GM21737 (cell line): Measurements from ENCODE around the gene SLC10A7.

Source experiments
- ATAC-seq: cut with Tn5 transposase; IDR thresholded peaks from one replicate; pipeline ENCODE4 v1.9.1; 2021; ENCODE audit warnings: mild to moderate bottlenecking, moderate library complexity; ENCODE audit not compliant: unreplicated experiment

Gene SLC10A7, protein sequence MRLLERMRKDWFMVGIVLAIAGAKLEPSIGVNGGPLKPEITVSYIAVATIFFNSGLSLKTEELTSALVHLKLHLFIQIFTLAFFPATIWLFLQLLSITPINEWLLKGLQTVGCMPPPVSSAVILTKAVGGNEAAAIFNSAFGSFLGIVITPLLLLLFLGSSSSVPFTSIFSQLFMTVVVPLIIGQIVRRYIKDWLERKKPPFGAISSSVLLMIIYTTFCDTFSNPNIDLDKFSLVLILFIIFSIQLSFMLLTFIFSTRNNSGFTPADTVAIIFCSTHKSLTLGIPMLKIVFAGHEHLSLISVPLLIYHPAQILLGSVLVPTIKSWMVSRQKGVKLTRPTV

DNA sequence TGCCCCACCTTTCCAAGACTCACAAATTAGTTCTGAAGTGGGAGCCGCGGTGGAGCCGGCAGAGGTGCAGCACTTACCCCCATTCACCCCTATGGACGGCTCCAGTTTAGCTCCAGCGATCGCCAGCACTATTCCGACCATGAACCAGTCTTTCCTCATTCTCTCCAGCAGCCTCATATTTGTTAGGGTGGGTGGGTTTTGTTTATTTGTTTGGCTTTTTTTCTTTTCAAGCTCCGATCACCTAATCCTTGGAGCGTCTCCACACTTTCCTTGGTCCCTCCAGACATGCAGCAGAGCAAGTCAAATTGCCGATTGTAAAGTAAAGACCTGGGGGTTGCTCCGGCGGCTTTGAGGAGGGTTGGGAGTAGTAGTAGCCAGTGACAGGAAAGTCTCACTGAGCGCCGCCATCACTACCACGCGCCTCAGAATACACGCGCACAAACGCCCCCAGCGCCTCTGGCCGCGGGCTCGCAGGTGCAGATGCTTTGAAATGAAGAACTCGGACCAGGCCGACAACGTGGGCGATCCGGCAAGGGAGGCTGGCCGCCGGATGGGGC is at the start of gene SLC10A7:
Gene SLC10A7, minus strand, starts transcription at position 400 of the 557 bp plus-strand sequence. Its CDS starts 223 bp downstream, at position 177.
- ATAC-seq = peak; percentile 79

DNA sequence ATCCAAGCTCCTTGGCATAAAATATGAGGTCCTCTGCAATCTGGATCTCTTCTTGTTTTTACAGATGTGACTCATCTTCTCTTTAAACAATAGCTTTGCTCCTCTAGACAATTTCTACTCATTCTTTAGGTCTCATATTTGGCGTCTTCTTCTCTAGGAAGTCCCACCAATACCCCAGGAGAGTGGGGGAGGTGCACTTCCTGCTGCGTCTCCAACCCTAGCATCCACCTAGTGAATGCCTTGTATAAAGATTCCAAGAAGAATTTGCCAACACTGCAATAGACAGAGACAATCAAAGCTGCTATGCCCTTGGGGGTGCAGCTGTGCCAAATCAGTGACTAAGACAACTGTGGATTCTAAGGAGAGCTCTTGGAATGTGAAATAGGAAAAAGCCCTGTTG is 45.7 kb upstream of the SLC10A7 start:
- ATAC-seq = no peak

DNA sequence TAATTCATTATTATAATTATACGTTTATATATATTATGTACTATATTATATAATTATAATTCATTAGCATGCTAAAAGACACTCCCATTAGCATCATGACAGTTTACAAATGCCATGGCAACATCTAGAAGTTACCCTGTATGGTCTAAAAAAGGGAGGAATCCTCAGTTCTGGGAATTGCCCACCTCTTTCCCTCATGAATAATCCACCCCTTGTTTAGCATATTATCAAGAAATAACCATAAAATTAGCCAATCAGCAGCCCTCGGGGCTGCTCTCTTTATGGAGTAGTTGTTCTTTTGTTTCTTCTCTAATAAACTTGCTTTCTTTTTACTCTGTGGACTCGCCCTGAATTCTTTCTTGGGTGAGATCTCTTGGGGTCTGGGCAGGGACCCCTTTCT is 42.8 kb upstream of the SLC10A7 start:
- no peak for ATAC-seq

DNA sequence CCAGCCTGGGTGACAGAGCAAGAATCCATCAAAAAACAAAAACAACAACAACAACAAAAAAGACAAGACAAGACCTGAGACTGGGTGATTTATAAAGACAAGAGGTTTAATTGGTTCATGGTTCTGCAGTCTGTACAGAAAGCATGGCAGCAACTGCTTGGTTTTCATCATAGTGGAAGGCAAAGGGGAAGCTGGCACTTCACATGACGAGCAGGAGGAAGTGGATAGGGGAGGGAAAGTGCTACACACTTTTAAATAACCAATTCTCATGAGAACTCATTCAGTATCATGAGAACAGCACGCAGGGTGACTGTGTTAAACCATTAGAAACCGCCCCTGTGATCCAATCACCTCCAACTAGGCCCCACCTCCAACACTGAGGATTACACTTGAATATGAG is 28.4 kb upstream of the SLC10A7 start:
- no peak for ATAC-seq

DNA sequence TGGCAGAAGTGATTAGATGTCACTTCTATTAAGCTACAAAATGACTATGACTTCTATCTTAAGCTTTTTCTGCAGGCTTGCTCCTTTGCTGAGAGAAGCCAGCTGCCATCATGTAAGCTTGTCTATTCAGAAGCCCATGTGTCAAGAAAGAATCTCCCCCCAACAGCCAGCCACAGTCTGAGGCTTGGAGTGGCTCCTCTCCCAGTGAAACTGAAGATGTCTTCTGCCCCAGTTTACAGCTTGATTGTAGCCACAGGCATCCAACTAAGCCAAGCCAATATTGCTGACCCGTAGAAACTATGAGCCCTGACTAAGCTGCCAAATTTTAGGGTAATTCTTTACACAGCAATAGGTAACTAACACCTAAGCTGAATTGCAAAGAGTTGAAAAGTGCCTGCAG is 26.7 kb upstream of the SLC10A7 start:
- no peak for ATAC-seq

DNA sequence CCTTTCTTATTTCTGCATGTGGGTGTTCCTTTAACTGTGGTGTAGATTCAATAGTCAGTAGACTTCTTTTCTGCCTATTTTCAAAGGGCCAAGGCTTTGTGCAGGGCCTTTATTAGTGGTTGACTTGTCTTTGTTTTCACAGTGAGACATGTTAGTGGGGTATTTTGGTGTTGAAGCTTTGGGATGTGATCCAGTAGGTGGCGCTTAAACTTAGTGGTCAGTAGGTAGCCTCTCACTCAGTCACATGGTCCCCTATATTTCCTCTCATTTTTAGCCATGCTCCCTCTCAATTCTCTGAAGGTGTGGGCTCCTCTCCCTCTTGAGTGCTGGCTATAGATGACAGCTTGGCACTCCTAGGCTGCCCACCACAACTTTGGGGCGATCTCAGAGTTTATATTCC is 23.4 kb upstream of the SLC10A7 start:
- ATAC-seq = no peak

DNA sequence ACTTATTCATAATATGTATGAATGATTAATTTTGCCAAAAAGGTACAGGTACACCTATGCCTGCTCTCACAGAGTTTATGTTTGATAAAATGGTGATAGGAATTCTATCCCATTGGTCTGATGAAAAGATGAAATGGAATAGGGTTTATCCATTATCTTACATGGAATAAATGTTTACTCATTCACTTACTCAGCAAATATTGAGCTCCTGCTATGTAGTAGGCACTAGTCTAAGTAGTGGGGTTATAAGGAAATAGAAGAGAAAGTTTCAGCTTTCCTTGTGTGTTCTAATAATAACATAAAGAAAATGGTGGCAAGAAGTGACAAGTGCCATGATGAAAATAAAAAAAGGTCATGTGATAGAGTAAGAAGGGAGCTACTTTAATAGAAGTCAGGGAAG is 12.4 kb upstream of the SLC10A7 start:
- ATAC-seq = no peak

DNA sequence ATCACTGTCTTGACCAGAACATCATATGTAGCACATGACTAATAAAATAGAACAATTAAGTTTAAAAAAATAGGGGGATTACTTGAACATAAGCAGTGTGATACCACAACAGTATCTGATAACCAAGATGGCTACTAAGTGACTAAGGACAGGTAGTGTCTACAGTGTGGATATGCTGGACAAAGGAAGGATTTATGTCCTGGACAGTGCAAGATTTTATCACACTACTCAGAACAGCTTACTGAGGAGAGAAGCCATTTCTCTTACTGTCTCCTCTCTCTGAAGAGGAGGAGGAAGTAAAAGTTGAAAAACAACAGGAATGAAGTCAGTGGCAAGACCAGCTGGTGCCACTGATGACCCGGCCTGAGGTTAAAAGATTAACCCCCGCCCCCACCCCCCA is 4.0 kb upstream of the SLC10A7 start:
- no peak for ATAC-seq

DNA sequence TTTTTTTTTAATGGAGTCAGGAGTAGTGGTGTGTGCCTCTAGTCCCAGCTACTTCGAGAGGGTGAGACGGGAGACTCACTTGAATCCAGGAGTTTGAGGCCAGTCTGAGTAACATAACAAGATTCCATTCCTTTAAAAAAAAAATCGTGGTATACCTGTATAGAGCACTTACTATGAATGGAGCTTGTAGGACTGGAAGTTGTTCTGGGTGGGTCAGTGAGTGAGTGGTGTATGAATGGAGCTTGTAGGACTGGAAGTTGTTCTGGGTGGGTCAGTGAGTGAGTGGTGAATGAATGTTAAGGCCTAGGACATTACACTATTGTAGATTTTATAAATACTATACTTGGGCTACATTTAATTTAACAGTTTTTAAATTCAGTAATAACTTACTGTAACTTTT is 2.9 kb upstream of the SLC10A7 start:
- no peak for ATAC-seq

DNA sequence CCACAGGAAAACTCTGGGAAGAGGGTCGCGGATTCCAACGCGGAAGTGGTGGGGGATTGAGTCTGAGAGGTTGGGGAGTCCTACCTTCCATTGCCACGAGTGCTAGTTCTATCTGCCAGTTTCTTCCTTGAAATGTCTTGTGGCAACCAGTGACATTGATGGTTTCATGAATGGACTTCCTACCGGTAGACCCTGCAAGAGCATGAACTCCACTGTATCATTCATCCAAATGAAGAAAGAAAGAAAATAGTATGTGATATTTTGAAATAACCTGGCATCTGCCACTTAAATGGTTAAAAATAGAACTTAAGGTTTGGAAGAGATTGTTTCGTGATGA is 1.1 kb upstream of the SLC10A7 start:
- ATAC-seq = peak; percentile 22

DNA sequence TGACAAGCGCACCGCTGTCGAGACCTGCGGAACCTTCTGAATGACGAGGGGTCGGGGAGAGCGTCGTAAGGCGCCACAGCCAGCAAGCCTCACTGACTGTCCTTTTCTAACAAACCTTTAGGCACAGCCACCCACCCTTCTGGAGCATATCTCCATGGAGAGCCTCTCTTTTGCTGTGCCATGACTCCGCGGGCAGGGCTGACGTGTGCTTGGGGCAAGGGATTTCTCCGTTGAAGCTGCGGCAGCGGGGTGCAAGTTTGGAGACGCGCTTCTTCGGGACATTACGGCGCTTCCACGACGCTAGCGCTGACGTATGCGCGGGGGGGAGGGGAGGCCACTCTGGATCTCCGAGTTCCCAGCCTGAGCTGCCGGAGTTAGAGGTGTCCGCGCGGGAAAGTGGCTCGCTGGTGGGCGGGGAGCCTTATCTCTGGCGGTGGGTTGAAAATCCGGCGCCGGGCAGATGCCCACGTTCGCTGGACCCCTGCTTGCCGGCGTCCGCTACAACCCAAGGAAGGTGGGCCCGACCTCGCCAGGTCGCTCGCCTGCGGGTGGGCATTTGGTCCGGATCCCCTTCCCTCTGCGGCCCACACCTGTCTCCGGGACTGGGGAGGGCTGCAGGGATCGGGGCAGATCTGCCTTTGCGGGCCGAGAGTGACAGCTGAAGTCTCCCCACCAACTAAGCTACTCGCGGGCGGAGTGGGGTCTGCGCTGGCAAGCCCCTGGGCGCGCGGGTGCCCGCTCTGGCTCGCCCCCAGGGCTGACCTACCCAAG is 543 bp upstream of the SLC10A7 start:
- ATAC-seq = peak; percentile 63

DNA sequence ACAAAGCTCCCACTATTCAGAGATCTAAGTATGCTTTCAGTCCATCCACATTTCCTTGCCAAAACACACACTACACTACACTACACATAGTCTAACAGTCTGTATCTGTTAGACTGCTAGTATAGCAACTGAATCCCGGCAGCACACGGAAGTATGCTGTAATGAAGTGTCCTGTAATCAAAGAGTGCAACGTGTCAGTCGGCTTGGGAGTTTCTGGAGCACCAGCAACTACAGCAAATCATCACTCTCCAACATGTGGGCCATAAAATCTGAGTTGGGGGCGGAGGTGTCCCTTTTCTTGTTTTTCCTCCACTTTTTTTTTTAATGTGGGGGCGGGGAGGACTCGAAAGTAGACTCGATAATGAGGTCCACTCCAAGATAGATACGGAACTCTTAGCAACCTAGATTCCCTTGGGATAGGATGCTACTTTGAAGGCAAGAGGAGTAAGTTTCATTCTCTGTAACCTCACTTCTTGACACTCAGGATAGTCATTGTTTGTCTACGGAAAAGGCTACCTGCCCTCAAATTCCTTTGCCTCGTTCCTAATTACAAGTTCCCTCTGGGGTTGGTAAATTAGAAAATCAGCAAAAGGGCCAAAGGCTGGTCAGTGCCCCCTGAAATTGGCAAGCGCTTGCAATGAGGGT is 722 bp downstream of the SLC10A7 start:
- peak; percentile 45 for ATAC-seq

DNA sequence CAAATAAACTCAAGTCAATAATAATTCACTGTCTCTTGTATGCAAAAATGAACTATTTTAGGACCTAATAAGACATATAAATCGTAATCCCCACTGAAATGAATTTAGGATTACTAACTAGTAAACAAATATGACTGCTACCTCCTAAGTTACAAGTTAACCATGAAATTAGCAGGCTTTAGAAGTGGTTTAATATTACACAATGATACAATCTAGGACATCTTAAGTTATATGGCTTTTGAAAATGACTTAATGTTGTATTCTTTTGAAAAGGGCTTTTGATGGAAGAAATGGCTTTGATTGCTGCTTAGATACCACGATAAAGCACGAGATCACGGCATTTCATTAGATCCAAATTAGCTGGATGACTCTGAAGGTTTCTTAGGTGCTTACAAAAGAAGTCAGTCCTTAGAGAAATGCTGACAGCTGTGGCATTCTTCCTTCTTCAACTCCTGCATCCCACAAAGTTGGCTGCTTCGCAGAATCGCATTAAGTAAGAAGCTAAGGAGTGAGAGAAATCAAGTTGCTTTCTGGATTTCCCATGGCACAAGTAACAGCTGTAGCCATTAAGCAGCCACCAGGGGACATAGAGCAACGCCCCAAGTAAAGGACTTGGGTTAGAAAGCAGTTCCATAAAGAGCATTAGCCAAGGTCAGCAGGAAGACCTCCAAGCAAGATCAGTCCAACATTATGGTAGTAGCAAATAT is 6.9 kb downstream of the SLC10A7 start:
- no peak for ATAC-seq

DNA sequence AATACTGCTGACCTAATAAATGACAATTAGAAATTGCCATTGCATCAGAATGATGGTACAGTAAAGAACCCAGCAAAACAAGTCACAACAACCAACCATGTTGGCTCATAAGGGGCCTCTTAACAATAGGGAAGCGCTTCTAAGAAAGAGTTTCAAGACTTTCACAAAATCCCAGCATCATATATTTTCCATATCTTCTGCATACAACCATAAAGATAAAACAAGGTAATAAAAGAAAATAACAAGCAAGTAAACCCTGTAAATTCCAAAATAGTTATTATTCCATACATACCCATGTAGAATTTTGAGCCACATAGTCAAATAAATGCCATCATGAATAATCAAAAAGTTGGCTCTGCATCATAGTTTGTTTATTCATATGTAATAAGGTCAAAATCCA is 8.2 kb downstream of the SLC10A7 start:
- ATAC-seq = no peak

DNA sequence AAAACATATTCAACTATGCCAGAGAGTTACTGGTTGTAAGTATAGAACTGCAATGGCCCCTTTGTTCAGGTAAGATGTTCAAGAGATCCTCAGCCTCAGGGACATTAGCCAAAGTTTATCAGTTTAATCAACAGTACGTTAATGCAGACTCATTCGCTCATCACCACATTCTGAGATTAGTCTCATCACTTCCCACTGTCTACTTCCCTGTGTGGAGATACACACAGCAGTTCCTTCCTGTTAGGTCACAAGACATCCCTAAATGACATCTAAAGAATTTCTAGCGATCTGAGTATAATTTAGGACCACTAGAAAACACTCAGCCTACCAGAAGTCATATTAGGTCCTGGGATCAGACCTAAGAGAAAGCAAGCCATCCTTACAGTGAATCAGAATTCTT is 10.4 kb downstream of the SLC10A7 start:
- ATAC-seq = no peak

DNA sequence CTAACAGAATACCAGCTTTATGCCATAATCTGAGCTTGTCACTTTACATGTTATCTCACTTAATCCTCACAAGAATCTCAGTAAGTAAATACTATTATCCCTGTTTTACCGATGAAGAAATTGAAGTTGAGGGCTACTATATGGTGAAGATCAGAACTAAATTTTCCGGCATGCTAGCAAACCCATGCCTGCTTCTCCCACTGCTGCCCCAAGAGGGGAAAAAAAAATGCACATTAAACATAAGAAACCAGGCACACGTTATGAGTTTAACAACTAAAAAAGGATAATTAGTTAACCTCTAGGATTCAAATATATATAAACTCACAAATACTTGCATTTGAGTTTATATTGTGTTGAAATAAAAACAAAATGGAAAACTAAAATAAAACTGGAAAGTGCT is 10.8 kb downstream of the SLC10A7 start:
- ATAC-seq = no peak

DNA sequence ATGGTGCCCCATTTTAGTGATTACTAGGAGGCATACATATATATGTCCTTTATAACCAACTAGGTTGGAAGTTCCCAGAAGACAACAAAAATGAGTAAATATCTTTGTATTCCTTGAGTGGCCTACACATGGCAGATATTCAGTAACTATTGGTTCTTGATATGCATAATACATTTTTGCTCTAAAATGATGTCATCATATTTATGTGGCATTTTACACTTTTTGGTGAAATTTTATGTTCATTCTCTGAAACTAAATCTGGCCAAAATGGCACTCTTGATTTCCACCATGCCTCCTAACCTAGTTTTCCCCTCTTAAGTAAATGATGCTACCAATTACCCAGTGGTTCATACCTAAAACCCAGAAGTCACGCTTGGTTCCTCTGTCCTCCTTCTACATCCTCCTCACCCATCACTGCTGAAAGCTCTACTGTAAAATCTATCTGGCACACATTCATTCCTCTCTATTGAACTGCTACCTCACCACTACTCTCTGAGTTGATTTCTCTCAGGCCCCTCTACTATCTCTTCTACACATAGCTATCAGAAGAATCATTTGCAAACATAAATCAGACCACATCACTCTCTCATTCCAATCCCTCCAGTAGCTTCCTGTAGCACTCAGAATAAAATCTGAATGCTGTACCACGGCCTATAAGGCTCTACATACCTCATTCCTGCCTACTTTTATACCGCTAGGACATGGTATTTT is 13.4 kb downstream of the SLC10A7 start:
- no peak for ATAC-seq

DNA sequence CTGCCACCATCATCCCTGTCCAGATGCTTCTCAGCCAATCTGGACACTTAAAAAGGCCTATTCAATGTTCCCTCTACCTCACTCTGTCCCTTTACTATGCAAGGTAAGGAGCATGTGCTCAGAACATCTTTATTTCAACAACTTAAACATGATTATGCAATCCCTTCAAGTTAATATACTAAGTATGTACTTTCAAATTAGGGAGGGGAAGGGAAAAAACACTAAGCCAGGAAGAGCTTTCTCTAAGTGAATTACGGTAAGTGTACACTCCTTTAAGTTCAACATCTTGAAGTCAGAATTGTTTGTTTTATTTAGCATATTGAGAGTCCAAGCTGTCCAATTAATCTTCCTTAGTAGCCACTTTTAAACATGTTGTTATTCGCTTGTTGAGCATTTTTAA is 14.1 kb downstream of the SLC10A7 start:
- no peak for ATAC-seq

DNA sequence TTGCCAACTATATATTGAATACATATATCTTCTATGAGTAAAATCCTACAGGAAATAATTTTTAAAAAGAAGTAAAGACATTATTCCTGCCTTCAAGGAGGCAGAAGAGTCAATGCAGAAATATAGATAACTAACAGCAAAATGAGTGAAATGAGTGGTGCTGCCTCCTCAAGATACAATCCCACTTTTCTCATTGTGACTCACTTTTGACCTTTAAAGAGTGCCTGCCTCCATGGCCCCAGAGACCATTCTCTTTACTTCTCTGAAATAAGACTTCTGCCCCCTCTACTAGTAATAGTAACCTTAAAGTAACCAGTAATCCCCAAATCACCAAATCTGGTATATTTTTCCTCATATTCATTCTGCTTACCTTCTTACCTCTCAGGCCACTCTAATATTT is 15.5 kb downstream of the SLC10A7 start:
- no peak for ATAC-seq

DNA sequence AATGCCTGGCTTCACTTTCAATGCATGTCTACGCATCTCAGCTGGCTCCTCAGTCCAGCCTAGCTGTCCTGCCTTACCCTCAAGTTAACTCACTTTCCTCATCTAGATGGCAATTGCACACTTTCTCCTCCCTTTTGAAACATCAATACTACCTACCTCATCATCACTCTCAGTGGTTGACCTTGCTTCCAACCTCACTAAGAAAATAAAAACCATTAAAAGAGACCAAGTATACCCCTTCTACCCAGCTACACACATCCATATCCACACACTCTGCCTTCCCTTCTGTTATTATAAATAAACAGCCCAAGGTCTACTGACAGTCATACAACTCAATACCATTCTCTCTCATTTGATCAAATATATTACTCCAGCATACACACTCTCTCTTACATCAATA is 21.5 kb downstream of the SLC10A7 start:
- ATAC-seq = no peak

DNA sequence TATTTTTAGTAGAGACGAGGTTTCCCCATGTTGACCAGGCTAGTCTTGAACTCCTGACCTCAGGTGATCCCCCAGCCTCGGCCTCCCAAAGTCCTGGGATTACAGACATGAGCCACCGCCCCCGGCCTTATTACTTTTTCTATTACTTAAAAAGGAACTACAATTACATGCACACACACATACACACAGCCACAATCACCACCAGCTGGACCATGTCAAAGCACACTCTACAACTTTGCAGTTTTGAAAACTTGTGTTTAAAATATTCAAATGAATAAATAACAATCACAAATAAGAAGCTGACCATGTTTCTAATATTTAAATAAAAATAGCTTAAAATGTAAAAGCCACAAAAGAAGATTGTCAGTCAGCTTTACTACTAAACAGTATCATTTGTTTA is 23.4 kb downstream of the SLC10A7 start:
- no peak for ATAC-seq
